Measurements from ENCODE around the gene DLX5. TPM values are rescaled to one million over a fixed set of nuclear protein-coding genes. Genes with fewer than 3 reads are reported as not detected.
"Not testable (repeated sequence)": the region's sequence is repeated elsewhere in the genome, so short reads cannot be mapped to it uniquely, and the experiment has no call there.

The DLX5 gene
- 0.58 TPM for polyA plus RNA-seq
- long read RNA-seq, donor 1 = 0 reads
- long read RNA-seq, donor 2, partial matches to known transcripts = 0 of 2 reads
- long read RNA-seq, donor 2, other reads (novel, unspliced or antisense) = 0 of 2 reads
- long read RNA-seq, donor 3 = 0 reads
- long read RNA-seq, donor 4 = 0 reads
- long read RNA-seq, donor 5 = 0 reads
- long read RNA-seq, donor 6 = 0 reads
- long read RNA-seq, donor 7 = 0 reads
- long read RNA-seq, donor 8 = 0 reads
- long read RNA-seq, donor 9 = 0 reads
- long read RNA-seq, donor 10, partial matches to known transcripts = 0 of 1 reads
- long read RNA-seq, donor 10, other reads (novel, unspliced or antisense) = 0 of 1 reads
- long read RNA-seq, donor 11 = 0 reads

- Histone ChIP-seq H3K36me3 (ENCODE audit: control insufficient read depth, insufficient read depth, low read length) (no peaks in the 10 kb centered on the region), H3K27ac (ENCODE audit: low read length) (no peak within 1 kb of the TSS), H3K27me3 (ENCODE audit: control insufficient read depth, insufficient read depth, low read length) (peaks cover 94% of the 10 kb centered on the region), H3K4me3 (ENCODE audit: low read length) (peak within 1 kb of the TSS; percentile 23), H3K9me3 (ENCODE audit: control insufficient read depth, low read depth, low read length) (peaks cover 8% of the 10 kb centered on the region), H3K4me1 (ENCODE audit: control insufficient read depth, insufficient read depth, low read length) (peaks cover 5% of the 10 kb centered on the region)
- WGBS (ENCODE audit: insufficient coverage, low lambda C conversion rate) = no CpG with 5 or more reads among the region's 60 CpGs
- no peak for DNase-seq
These were observed at the start of gene DLX5 for GRCh38 chr7:97024209-97025129. Gene DLX5, minus strand, starts transcription at chr7:97024831. Its CDS starts 208 bp downstream, at chr7:97024623.

- H3K27ac ChIP-seq (ENCODE audit: low read length); H3K27me3 ChIP-seq (ENCODE audit: control insufficient read depth, insufficient read depth, low read length): not testable (repeated sequence)
These were observed 47.4 kb upstream of the DLX5 start for GRCh38 chr7:97072025-97072424.

GRCh38 chr7:97064972-97065587, 40.4 kb upstream of the DLX5 start:
- DNase-seq = peak in 1 of 2 donors; percentile 4
- H3K4me3 ChIP-seq (ENCODE audit: low read length) = no peak overlapping the region
- no peaks in the 10 kb centered on the region for H3K4me1 ChIP-seq (ENCODE audit: control insufficient read depth, insufficient read depth, low read length)
- no peaks in the 10 kb centered on the region for H3K36me3 ChIP-seq (ENCODE audit: control insufficient read depth, insufficient read depth, low read length)
- WGBS (ENCODE audit: insufficient coverage, low lambda C conversion rate) = 100% methylated on average over 1 of the region's 5 CpGs
- H3K27ac ChIP-seq (ENCODE audit: low read length) = no peak overlapping the region
- no peaks in the 10 kb centered on the region for H3K9me3 ChIP-seq (ENCODE audit: control insufficient read depth, low read depth, low read length)
- H3K27me3 ChIP-seq (ENCODE audit: control insufficient read depth, insufficient read depth, low read length) = no peaks in the 10 kb centered on the region

More at GRCh38 chr7:97072025-97072424, 47.4 kb upstream of the DLX5 start:
- not testable (repeated sequence) for H3K4me3 ChIP-seq (ENCODE audit: low read length); H3K9me3 ChIP-seq (ENCODE audit: control insufficient read depth, low read depth, low read length); H3K4me1 ChIP-seq (ENCODE audit: control insufficient read depth, insufficient read depth, low read length); DNase-seq; H3K36me3 ChIP-seq (ENCODE audit: control insufficient read depth, insufficient read depth, low read length)
- 63% methylated on average over 1 of the region's 2 CpGs for WGBS (ENCODE audit: insufficient coverage, low lambda C conversion rate)

GRCh38 chr7:97064020-97064419, 39.4 kb upstream of the DLX5 start:
- no peaks in the 10 kb centered on the region for H3K27me3 ChIP-seq (ENCODE audit: control insufficient read depth, insufficient read depth, low read length)
- no peaks in the 10 kb centered on the region for H3K36me3 ChIP-seq (ENCODE audit: control insufficient read depth, insufficient read depth, low read length)
- DNase-seq = no peak
- H3K4me1 ChIP-seq (ENCODE audit: control insufficient read depth, insufficient read depth, low read length) = no peaks in the 10 kb centered on the region
- 83% methylated on average over 2 of the region's 3 CpGs for WGBS (ENCODE audit: insufficient coverage, low lambda C conversion rate)
- H3K4me3 ChIP-seq (ENCODE audit: low read length) = no peak overlapping the region
- no peak overlapping the region for H3K27ac ChIP-seq (ENCODE audit: low read length)
- no peaks in the 10 kb centered on the region for H3K9me3 ChIP-seq (ENCODE audit: control insufficient read depth, low read depth, low read length)

GRCh38 chr7:97043281-97043680, 18.6 kb upstream of the DLX5 start:
- WGBS (ENCODE audit: insufficient coverage, low lambda C conversion rate) = no CpG with 5 or more reads among the region's 2 CpGs
- Histone ChIP-seq H3K9me3 (ENCODE audit: control insufficient read depth, low read depth, low read length) (no peaks in the 10 kb centered on the region), H3K4me3 (ENCODE audit: low read length) (no peak overlapping the region), H3K36me3 (ENCODE audit: control insufficient read depth, insufficient read depth, low read length) (no peaks in the 10 kb centered on the region), H3K4me1 (ENCODE audit: control insufficient read depth, insufficient read depth, low read length) (no peaks in the 10 kb centered on the region), H3K27ac (ENCODE audit: low read length) (no peak overlapping the region), H3K27me3 (ENCODE audit: control insufficient read depth, insufficient read depth, low read length) (no peaks in the 10 kb centered on the region)
- DNase-seq = no peak

- 100% methylated on average over 1 of the region's 5 CpGs for WGBS (ENCODE audit: insufficient coverage, low lambda C conversion rate)
- no peak overlapping the region for H3K27ac ChIP-seq (ENCODE audit: low read length)
- no peak overlapping the region for H3K4me3 ChIP-seq (ENCODE audit: low read length)
- DNase-seq = no peak
- H3K27me3 ChIP-seq (ENCODE audit: control insufficient read depth, insufficient read depth, low read length) = peaks cover 3% of the 10 kb centered on the region
- no peaks in the 10 kb centered on the region for H3K36me3 ChIP-seq (ENCODE audit: control insufficient read depth, insufficient read depth, low read length)
- H3K4me1 ChIP-seq (ENCODE audit: control insufficient read depth, insufficient read depth, low read length) = no peaks in the 10 kb centered on the region
- peaks cover under 1% of the 10 kb centered on the region for H3K9me3 ChIP-seq (ENCODE audit: control insufficient read depth, low read depth, low read length)
These were observed 14.9 kb upstream of the DLX5 start for GRCh38 chr7:97039374-97040065.

- H3K9me3 ChIP-seq (ENCODE audit: control insufficient read depth, low read depth, low read length); H3K4me3 ChIP-seq (ENCODE audit: low read length); H3K36me3 ChIP-seq (ENCODE audit: control insufficient read depth, insufficient read depth, low read length); DNase-seq; H3K27me3 ChIP-seq (ENCODE audit: control insufficient read depth, insufficient read depth, low read length); H3K4me1 ChIP-seq (ENCODE audit: control insufficient read depth, insufficient read depth, low read length); H3K27ac ChIP-seq (ENCODE audit: low read length): not testable (repeated sequence)
- WGBS (ENCODE audit: insufficient coverage, low lambda C conversion rate) = no CpG with 5 or more reads among the region's 30 CpGs
These were observed 9.7 kb upstream of the DLX5 start for GRCh38 chr7:97034213-97034852.

- 25% methylated on average over 4 of the region's 23 CpGs for WGBS (ENCODE audit: insufficient coverage, low lambda C conversion rate)
- peak overlapping the region; percentile 3 for H3K4me3 ChIP-seq (ENCODE audit: low read length)
- H3K27ac ChIP-seq (ENCODE audit: low read length) = no peak overlapping the region
- H3K4me1 ChIP-seq (ENCODE audit: control insufficient read depth, insufficient read depth, low read length) = peaks cover 5% of the 10 kb centered on the region
- peak; percentile 45 to 63 for DNase-seq
- peaks cover 64% of the 10 kb centered on the region for H3K27me3 ChIP-seq (ENCODE audit: control insufficient read depth, insufficient read depth, low read length)
- H3K36me3 ChIP-seq (ENCODE audit: control insufficient read depth, insufficient read depth, low read length) = no peaks in the 10 kb centered on the region
- H3K9me3 ChIP-seq (ENCODE audit: control insufficient read depth, low read depth, low read length) = peaks cover 5% of the 10 kb centered on the region
These were observed 3.0 kb upstream of the DLX5 start for GRCh38 chr7:97027427-97028234.

GRCh38 chr7:97026715-97027426, 2.2 kb upstream of the DLX5 start:
- Histone ChIP-seq H3K4me3 (ENCODE audit: low read length) (no peak overlapping the region), H3K27me3 (ENCODE audit: control insufficient read depth, insufficient read depth, low read length) (peaks cover 72% of the 10 kb centered on the region), H3K9me3 (ENCODE audit: control insufficient read depth, low read depth, low read length) (peaks cover 8% of the 10 kb centered on the region), H3K36me3 (ENCODE audit: control insufficient read depth, insufficient read depth, low read length) (no peaks in the 10 kb centered on the region), H3K27ac (ENCODE audit: low read length) (no peak overlapping the region), H3K4me1 (ENCODE audit: control insufficient read depth, insufficient read depth, low read length) (peaks cover 5% of the 10 kb centered on the region)
- no peak for DNase-seq
- no CpG with 5 or more reads among the region's 17 CpGs for WGBS (ENCODE audit: insufficient coverage, low lambda C conversion rate)

All from large intestine (tissue), 12 donors.